ENCODE results near the gene KRT23. TPM values are rescaled to one million over a fixed set of nuclear protein-coding genes. Genes with fewer than 3 reads are reported as not detected.

KRT23 gene
- total RNA-seq, 1 donor from 2014 or later, result not detected

DNA sequence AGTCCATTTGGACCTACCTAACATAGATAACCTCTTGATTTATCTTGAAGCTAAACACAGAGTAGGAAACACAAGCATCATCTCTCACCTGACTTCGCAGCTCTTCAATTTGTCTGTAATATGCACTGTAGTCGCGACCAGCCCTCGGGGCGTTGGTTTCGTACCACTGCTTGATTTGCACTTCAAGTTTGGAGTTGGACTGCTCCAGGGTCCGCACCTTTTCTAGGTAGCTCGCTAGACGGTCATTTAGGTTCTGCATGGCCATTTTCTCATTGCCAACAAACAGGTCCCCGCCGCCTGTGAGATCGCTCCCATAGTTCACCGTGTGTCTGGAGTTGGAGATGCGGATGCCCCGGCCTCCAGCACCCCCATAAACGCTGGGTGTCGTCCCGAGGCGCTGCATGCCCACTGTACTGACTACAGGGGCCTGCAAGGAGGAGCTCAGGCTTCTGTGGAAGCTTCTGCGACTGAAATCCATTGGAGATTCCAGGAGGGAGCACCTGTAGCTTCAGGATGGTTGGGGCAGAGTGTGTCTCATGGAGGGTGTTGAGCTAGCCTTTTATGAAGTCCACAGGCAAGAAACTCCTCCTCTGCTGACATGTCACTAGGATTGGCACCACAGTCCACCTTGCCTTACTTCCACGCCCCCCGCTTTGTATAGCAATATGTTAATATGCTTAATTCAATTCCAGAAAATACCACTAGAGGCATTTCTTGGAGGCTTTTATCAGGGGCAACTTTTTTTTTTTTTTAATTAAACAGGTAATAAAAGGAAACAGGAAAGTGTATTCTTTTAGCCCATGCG, 52.5 kb downstream of the KRT23 start, which contains the start of gene KRT20:
Gene KRT20, minus strand, starts transcription at position 535 of the 805 bp plus-strand sequence. Its CDS starts 57 bp downstream, at position 478.
- no peak for ATAC-seq (ENCODE audit: poor library complexity)
- intact Hi-C loops (cut with DNase I), result no loop called here
- no peak for DNase-seq

DNA sequence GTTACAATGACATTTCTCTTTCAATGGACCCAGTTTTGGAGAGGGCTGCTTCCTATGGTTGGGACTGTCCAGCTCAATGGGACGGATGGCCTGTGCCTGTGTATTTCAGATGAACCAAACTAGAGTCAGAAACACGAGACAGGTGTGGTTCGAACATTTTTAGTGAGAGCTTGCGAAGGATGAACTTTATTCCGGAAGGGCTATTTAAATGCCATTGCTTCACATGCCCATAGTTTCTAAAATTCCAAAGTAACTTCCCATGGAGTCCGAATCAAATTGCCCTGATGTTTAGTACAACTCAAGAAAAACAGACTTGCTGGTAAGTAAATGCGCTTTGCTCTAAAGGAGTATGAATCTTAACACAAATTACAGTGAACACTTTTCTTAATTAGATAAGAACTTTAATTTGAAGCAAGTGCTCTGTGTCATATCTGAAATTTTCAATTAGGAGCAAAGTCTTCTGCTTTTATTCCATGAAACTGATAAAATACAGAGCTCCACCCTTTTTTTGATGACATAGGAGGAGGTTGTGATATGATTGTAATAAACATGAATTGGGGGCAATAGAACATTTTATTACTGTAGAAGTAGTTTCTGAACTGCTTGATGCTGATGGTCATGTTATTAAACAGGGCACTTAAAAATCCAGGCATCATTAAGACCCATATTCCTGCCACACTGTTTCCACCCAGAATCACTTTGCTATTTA, 53.7 kb downstream of the KRT23 start:
- intact Hi-C loops (cut with DNase I), result no loop called here
- ATAC-seq (ENCODE audit: poor library complexity) (no peak), DNase-seq (no peak)

DNA sequence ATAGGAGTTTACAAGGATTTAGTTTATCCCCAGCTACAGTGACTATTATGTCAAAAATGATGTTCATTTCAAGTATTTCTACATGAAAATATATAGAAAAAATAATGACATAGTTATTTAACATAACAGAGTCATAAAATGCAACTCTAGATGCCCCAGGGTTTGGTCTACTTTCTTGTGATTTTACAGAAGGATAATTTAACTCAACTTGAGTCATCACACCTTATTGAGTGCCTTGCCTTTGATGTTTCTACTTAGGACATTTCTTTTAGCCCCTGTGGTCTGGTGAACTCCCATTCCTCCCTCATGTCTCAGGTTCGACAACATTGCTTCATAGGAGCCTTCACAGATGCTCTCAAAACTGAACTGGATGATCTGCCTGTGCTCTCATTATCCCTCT, 54.4 kb downstream of the KRT23 start:
- intact Hi-C loops (cut with DNase I), result no loop called here
- ATAC-seq (ENCODE audit: poor library complexity) (no peak), DNase-seq (no peak)

DNA sequence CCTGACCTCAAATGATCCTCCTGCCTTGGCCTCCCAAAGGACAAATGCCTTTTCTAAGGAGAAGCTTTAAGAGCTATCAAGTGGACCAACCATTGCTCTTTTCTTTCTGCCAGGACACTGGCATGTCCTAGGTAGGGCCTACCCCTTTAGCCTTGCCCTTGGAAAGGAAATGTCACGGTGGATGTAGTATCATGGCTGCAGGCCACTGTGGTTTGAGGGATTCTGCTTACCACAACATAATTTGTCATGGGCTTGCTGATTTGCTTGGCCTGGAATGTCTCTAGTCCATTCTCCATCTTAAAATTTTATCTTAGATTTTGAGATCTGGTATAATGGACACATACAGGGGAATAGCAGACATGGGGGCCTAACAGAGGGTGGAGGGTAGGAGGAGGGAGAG, 58.4 kb downstream of the KRT23 start:
- no peak for ATAC-seq (ENCODE audit: poor library complexity)
- intact Hi-C loops (cut with DNase I), result no loop called here
- no peak for DNase-seq

DNA sequence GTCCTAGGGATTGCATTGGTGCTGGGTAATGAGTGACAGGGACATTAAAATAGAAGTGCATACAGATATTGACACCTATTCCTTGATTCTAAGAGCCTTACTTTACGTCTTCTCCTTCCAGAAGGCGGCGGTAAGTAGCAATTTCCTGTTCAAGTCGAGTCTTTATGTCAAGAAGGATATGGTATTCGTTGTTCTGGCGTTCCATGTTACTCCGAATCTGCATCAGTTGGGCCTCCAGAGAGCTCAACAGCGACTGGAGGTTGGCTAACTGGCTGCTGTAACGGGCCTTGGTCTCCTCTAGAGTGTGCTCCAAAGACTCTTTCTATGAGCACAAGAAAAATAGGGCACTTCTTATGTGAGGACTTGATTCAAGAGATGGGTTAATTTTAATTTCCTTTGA, 59.4 kb downstream of the KRT23 start:
- DNase-seq, result no peak
- no peak for ATAC-seq (ENCODE audit: poor library complexity)
- intact Hi-C loops (cut with DNase I), result no loop called here

DNA sequence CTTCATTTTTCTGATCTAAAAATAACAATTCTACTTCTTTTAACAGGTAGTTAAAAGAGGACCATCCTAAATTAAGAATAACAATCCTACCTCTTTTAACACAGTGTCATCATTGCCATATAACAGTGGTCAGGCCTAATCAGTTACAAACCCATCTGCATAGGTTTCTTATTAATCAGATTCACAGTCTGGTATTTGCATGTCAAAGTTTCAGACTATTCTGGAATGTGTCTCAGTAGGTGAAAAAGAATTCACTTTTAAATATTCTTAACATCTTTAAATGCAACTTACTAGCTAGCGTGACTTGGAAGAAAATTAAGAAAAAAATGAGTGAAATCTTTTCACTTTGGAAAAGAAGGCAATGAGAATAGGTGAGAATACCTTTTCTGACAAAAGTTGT, 63.6 kb downstream of the KRT23 start:
- DNase-seq (no peak), ATAC-seq (ENCODE audit: poor library complexity) (no peak)
- intact Hi-C loops (cut with DNase I), result no loop called here

DNA sequence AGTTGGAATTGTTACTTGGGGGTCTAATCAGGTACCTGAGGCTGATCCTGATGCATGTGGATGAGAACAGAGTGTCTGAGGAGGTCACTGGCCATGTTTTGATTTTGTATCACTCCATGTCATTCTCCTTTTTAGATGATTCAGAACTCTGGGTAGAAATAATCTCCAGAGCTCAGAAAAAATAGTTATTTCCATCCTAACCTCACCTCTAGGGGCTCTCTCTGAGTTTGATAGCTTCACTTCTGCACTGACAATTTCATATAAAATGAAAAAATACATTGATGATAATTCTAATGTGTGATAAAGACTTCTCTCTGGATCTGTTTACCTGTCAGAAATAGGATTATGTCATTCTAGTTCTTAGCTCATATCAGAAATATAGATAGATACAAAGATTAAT, 64.2 kb downstream of the KRT23 start:
- intact Hi-C loops (cut with DNase I), result no loop called here
- ATAC-seq (ENCODE audit: poor library complexity), result no peak
- no peak for DNase-seq

Other genes with a start within 250 kb of the KRT23 start
- not detected for gene KRT24, start 233.9 kb downstream of the KRT23 start, total RNA-seq
- gene KRT25, start 182.3 kb downstream of the KRT23 start, total RNA-seq, result not detected
- gene KRT26, start 165.4 kb downstream of the KRT23 start, total RNA-seq, result not detected
- gene KRT27, start 155.1 kb downstream of the KRT23 start, total RNA-seq, result not detected
- gene KRT28, start 137.7 kb downstream of the KRT23 start, total RNA-seq, result not detected
- 50.3 TPM for gene KRT10, start 115.0 kb downstream of the KRT23 start, total RNA-seq
- not detected for gene KRT12, start 70.4 kb downstream of the KRT23 start, total RNA-seq
- gene KRT20, start 52.4 kb downstream of the KRT23 start, total RNA-seq, result not detected
- gene KRT39, start 29.3 kb upstream of the KRT23 start, total RNA-seq, result not detected
- gene KRT40, start 46.7 kb upstream of the KRT23 start, total RNA-seq, result not detected
- not detected for gene KRTAP3-3, start 56.5 kb upstream of the KRT23 start, total RNA-seq
- not detected for gene KRTAP3-2, start 62.3 kb upstream of the KRT23 start, total RNA-seq
- gene KRTAP3-1, start 71.5 kb upstream of the KRT23 start, total RNA-seq, result not detected
- gene KRTAP1-5, start 89.6 kb upstream of the KRT23 start, total RNA-seq, result not detected
- gene KRTAP1-4, start 92.5 kb upstream of the KRT23 start, total RNA-seq, result not detected
- not detected for gene KRTAP1-3, start 97.2 kb upstream of the KRT23 start, total RNA-seq
- gene KRTAP1-1, start 103.8 kb upstream of the KRT23 start, total RNA-seq, result not detected
- gene KRTAP2-1, start 109.7 kb upstream of the KRT23 start, total RNA-seq, result not detected
- gene KRTAP2-2, start 117.6 kb upstream of the KRT23 start, total RNA-seq, result not detected
- not detected for gene KRTAP2-3, start 122.5 kb upstream of the KRT23 start, total RNA-seq
- gene KRTAP2-4, start 128.2 kb upstream of the KRT23 start, total RNA-seq, result not detected
- gene KRTAP4-7, start 146.5 kb upstream of the KRT23 start, total RNA-seq, result not detected
- gene KRTAP4-8, start 160.5 kb upstream of the KRT23 start, total RNA-seq, result not detected
- not detected for gene KRTAP4-16, start 164.6 kb upstream of the KRT23 start, total RNA-seq
- not detected for gene KRTAP4-9, start 167.7 kb upstream of the KRT23 start, total RNA-seq
- not detected for gene KRTAP4-11, start 180.7 kb upstream of the KRT23 start, total RNA-seq
- not detected for gene KRTAP4-12, start 186.5 kb upstream of the KRT23 start, total RNA-seq
- gene KRTAP4-6, start 202.9 kb upstream of the KRT23 start, total RNA-seq, result not detected
- gene KRTAP4-5, start 212.2 kb upstream of the KRT23 start, total RNA-seq, result not detected
- gene KRTAP4-4, start 223.1 kb upstream of the KRT23 start, total RNA-seq, result not detected
- gene KRTAP4-3, start 230.6 kb upstream of the KRT23 start, total RNA-seq, result not detected
- not detected for gene KRTAP4-2, start 240.6 kb upstream of the KRT23 start, total RNA-seq
- gene KRTAP4-1, start 247.3 kb upstream of the KRT23 start, total RNA-seq, result not detected